Tibial nerve (tissue), 3 donors: ENCODE measurements around the gene HDGFL2.

Experiments used
- POLR2A ChIP-seq, 2 donors: fragments of 450-650 bp; IDR thresholded peaks; one replicate each; pipeline ENCODE4 v1.6.1; 2017; ENCODE audit warnings: antibody characterized with exemption in 2 of 2, mild to moderate bottlenecking in 2 of 2, moderate library complexity in 2 of 2
- TF ChIP-seq, protein P1 (sequence below), 5 experiments: fragments of 200-600 bp in 3 of 5; fragments of 450-650 bp in 2 of 5; sonication (generic) in 3 of 5; IDR thresholded peaks; one replicate each; pipeline ENCODE4 v1.5.1; 2016 to 2019; ENCODE audit warnings: antibody characterized with exemption in 5 of 5, mild to moderate bottlenecking in 3 of 5, moderate library complexity in 2 of 5

DNA sequence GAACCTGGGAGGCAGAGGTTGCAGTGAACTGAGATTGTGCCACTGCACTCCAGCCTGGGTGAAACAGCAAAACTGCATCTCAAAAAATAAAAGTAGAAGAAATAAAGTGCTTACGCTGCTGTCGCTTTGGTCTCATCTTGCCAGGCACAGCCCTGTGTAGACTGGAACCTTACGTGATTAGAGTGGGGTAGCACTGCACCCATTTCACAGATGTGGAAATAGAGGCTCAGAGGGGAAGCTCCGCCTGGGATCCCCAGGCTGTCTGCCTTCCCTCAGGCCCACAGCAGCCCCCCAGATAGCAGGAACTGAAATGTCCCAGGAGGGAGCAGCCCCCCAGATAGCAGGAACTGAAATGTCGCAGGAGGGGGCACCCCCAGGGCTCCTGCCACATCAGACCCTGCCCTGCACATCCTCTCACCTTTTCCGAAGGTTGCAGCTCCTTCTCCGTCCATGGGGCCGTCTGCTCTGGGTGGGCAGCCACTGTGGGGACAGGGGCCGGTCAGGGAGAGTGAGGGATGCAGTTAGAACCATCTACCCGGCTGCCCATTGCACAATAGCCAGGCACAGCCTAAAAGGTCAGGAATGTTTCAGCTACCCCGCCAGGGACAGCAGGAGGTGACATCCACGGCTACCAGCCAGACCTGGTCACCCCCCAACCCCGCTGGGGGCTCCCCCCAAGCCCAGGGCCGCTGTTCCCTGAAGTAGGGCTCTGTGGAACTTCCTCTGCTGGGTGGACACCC lies 44.3 kb downstream of the HDGFL2 start:
- TF ChIP-seq, protein P1, sequence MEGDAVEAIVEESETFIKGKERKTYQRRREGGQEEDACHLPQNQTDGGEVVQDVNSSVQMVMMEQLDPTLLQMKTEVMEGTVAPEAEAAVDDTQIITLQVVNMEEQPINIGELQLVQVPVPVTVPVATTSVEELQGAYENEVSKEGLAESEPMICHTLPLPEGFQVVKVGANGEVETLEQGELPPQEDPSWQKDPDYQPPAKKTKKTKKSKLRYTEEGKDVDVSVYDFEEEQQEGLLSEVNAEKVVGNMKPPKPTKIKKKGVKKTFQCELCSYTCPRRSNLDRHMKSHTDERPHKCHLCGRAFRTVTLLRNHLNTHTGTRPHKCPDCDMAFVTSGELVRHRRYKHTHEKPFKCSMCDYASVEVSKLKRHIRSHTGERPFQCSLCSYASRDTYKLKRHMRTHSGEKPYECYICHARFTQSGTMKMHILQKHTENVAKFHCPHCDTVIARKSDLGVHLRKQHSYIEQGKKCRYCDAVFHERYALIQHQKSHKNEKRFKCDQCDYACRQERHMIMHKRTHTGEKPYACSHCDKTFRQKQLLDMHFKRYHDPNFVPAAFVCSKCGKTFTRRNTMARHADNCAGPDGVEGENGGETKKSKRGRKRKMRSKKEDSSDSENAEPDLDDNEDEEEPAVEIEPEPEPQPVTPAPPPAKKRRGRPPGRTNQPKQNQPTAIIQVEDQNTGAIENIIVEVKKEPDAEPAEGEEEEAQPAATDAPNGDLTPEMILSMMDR (IDR thresholded peaks at IDR 0.05) = no peak
- no peak for TF ChIP-seq POLR2A (IDR thresholded peaks at IDR 0.05)
